Measurements from ENCODE around the gene GRHL1.

Gene GRHL1

GRCh38 chr2:10042301-10043161 is 91.0 kb downstream of the GRHL1 start:
- no peak for DNase-seq (ENCODE audit: low read depth in 2 of 2)

DNA sequence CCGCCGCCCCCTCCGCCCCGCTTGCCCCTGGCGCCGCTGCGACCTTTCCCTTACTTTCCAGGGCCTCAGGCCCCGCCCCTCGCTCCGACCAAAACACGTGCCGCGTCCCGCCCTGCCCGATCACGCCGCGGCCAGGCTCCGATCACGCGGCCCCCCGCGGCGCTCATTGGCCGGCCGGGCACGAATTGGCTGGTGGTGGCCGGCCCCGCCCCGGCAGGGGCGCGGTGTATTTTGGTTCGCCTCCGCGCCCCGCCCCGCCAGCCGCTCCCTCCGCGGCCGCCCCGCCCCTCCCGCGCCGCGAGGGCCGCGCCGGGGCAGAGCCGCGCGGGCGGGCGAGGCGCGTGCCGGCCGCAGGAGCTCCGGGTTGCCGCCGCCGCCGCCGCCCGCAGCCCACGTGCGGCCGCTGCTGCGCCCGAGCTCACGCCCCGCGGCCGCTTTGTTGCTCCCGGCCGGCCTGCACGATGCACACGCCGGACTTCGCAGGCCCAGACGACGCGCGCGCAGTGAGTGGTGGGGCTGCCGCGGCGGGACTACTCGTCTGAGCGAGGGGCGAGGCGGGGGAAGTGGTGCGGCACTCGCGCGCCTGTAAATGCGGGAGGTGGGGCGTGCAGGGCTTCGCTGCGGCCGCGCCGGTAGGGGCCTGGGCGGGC is 91.9 kb downstream of the GRHL1 start, which contains the start of gene KLF11:
Gene KLF11, plus strand, starts transcription at position 295 of the 650 bp plus-strand sequence. Its CDS starts 167 bp downstream, at position 462.
- DNase-seq (ENCODE audit: low read depth in 2 of 2): peak; percentile 57 to 70

- DNase-seq (ENCODE audit: low read depth in 2 of 2): peak; percentile 86 to 92
These were observed 92.6 kb downstream of the GRHL1 start for GRCh38 chr2:10043906-10044601.

GRCh38 chr2:10045561-10046355 is 94.3 kb downstream of the GRHL1 start:
- DNase-seq (ENCODE audit: low read depth in 2 of 2): no peak

DNA sequence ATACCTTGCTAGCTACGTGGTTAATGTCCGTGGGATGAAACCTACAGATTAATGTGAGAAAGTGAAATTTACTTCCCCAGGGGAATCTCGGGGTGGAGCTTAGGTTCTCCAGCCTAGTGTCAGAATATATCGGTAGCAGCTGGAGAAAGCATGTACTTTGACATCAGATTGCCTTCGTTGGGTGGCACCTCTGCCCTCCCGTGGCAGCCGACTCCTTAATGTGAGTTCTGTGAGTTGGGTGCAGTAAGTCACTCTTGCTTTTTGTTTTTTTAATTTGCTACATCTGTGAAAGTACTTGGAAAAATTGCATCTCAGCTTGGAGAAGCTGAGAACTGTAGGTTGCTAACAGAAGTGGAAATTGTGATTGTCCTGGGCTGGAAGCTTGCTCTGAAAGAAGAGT is 95.4 kb downstream of the GRHL1 start:
- DNase-seq (ENCODE audit: low read depth in 2 of 2): no peak

- DNase-seq (ENCODE audit: low read depth in 2 of 2): no peak
These were observed 96.4 kb downstream of the GRHL1 start for GRCh38 chr2:10047616-10048500.

DNA sequence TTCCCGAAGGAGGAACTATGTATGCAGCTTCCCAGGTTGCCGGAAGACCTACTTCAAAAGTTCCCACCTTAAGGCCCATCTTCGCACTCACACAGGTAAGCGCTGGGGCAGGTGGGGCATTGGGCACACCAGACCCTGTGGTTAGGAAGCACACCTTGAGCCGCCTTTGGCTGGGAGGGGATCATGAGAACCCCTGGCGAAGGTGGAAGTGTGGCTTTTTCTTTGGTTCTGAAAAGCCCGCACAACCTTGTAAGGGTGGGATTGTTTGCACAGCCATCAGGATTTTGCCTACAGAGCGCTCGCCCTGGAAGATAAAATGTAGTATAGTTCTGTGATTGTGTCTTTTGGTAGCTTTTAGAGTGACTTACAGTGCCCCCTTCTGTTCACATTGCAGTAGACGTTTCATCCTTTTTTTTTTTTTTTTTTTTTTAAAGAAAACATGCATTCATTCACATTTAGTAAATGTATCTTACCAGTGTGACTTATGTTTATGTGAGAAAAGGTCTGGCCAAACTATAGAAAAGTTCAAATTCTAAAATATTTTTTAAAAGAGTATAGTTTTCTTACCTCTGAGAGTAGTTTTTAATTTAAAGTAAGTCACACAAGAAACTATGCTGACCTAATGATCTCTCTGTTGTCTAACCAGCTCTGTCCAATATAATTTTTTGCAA is 97.1 kb downstream of the GRHL1 start:
- DNase-seq (ENCODE audit: low read depth in 2 of 2): no peak
